HG02623 (cell line): ENCODE results near the gene VWA8.
A peak's percentile ranks its signal among the peaks of the same experiment; 100 is the strongest.
"Not testable (repeated sequence)": the region's sequence is repeated elsewhere in the genome, so short reads cannot be mapped to it uniquely, and the experiment has no call there.

Experiments used
- ATAC-seq: cut with Tn5 transposase; IDR thresholded peaks from one replicate; pipeline ENCODE4 v1.9.1; 2021; ENCODE audit warnings: moderate library complexity; ENCODE audit not compliant: unreplicated experiment

VWA8 gene

GRCh38 chr13:41811588-41812021 is 149.3 kb downstream of the VWA8 start:
- ATAC-seq: peak; percentile 59

GRCh38 chr13:41809962-41810361 is 150.9 kb downstream of the VWA8 start:
- no peak for ATAC-seq

GRCh38 chr13:41803445-41803735 is 157.5 kb downstream of the VWA8 start:
- not testable (repeated sequence) for ATAC-seq

DNA sequence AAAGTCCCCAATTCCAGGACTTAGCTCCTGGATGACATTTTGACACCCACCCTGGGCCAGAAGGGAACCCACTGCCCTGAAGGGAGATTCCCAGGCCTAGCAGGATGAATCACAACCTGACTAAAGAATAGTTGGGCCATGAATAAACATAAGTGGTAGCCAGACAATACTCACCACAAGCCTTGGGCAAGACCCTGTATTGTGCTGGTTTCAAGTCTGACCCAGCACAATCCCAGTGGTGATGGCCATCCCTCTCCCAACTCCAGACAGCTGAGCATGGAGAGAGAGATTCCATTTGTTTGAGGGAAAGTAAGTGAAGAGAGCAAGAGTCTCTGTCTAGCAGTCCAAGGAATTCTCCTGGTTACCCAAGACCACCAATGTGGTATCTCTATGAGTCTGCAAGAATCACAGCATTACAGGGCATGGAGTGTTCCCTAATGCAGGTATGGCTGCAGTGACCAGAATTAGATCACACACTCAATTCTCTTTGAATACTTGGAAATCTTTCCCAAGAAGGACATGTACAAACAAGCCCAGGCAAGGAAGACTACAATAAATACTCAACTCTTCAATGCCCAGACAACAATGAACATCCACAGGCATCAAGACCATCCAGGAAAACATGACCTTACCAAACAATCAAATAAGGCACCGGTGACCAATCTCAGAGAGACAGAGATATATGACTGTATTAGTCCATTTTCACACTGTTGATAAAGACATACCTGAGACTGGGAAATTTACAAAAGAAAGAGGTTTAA is 158.0 kb downstream of the VWA8 start:
- ATAC-seq: no peak

GRCh38 chr13:41802043-41802683 is 158.7 kb downstream of the VWA8 start:
- ATAC-seq: no peak

DNA sequence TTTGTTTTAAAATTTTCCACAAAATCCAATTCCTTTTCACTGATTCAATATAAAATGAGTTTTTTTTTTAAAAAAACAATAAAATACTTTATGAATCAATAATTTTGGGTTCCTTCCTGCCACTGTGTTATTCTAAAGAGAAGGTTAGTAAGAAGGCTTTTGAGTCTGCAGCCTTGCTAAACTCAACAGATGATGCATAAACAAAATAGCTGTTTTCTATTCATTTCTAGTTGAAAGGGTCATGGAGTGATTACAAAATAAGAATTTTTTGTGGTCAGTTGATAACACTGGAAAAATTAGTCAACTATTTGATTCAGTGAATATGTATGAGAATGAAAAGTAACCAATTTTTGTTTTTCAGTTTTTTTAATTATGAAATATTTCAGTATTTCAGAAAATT is 169.9 kb downstream of the VWA8 start:
- no peak for ATAC-seq

- no peak for ATAC-seq
Measured at GRCh38 chr13:41788552-41788951, 172.4 kb downstream of the VWA8 start.

GRCh38 chr13:41785402-41786172 is 175.3 kb downstream of the VWA8 start:
- no peak for ATAC-seq

- no peak for ATAC-seq
Measured at GRCh38 chr13:41782086-41782485, 178.8 kb downstream of the VWA8 start.

- no peak for ATAC-seq
Measured at GRCh38 chr13:41780715-41781706, 179.9 kb downstream of the VWA8 start.

DNA sequence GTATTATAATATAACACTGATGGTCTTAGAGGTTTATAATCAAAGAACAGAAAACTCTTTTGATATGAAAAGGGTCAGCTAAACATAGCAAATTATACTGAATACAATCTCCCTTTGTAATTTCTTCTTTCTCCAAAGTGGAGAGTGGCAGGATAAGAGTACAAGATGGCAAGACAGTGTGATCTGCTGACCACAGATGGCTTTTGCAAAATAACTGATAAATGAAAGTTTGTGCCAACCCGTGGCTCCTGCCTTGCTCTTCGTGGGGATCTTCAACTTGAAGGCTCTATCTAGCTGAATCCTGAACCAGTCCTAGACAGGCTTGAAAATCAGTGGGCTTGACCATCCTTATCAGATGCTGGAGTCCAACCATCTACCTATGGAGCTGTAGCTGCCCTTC is 185.7 kb downstream of the VWA8 start:
- ATAC-seq: no peak

GRCh38 chr13:41774605-41775218 is 186.2 kb downstream of the VWA8 start:
- no peak for ATAC-seq

- no peak for ATAC-seq
Measured at GRCh38 chr13:41767801-41768200, 193.1 kb downstream of the VWA8 start.

GRCh38 chr13:41766439-41766838 is 194.5 kb downstream of the VWA8 start:
- no peak for ATAC-seq

DNA sequence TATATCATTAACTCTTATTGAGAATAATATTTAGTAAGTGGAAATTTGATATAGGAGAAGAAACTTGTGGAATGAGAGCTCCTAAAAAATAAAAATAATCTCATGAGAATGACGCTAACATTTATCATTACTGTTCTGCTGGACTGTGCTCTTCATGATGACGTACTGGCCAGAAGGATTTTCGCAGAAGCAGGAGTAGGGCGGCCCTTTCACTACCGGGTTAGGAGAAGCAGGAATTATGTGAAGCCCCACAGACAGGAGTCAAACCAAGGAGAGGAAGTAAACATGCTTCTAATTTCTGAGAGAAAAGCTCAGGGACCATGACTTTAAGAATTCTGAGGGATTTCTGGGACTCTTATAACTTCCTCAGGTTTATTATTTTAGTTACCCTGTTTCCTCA is 195.1 kb downstream of the VWA8 start:
- ATAC-seq: no peak

- no peak for ATAC-seq
Measured at GRCh38 chr13:41765020-41765419, 195.9 kb downstream of the VWA8 start.

DNA sequence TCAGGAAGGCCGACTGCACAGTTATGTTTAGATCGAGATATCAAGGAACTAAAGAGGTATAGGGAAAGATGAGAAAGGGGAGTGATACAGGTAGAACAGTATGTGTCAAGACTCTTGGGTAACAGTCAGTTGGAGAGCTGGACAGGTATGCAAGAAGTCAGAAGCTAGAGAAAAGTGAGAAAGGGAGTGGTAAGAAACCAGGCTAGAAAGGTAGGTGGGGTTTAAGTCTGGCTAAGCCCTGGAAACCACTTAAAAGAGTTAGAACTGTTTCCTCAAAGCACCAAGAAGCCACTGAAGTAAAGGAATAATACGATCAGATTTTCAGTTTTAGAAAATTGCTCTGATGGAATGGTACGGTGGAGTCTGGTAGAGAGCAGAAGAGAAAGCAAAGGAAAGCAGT is 196.4 kb downstream of the VWA8 start:
- ATAC-seq: no peak

- ATAC-seq: no peak
Measured at GRCh38 chr13:41763782-41764181, 197.1 kb downstream of the VWA8 start.

DNA sequence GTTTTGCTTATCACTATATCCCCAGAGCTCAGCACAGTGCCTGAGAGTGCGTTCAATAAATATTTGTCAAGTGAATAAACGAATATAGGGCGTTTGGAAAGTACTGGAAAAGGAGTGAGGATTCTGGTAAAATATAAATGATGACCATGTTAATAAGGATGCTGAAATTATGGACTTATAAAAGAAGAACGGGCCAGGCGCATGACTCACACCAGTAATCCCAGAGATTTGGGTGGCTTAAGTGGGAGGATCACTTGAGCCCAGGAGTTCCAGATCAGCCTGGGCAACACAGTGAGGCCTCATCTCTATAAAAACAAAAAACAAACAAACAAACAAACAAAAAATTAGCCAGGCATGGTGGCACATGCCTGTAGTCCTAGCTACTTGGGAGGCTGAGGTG is 198.1 kb downstream of the VWA8 start:
- ATAC-seq: no peak

- no peak for ATAC-seq
Measured at GRCh38 chr13:41756198-41756880, 204.6 kb downstream of the VWA8 start.
